K562 (cell line): ENCODE measurements around the gene UROS.

ENCODE experiments used
- CBX3 ChIP-seq, 2 experiments: IDR thresholded peaks; 1 replicate in 1 of 2; 2 replicates in 1 of 2; pipeline ENCODE4 v1.6.1; 2012; ENCODE audit warnings: inconsistent platforms in 2 of 2, low read length in 2 of 2, borderline replicate concordance in 1 of 2, control low read depth in 1 of 2
- ELF1 ChIP-seq: fragments of 200-800 bp; sonication (Bioruptor generic); IDR thresholded peaks from 2 replicates; pipeline ENCODE4 v1.6.1; 2016; ENCODE audit warnings: missing genetic modification characterization, missing compliant biosample characterization
- GTF3C2 ChIP-seq: IDR thresholded peaks from 3 replicates; pipeline ENCODE4 v1.6.1; 2011; ENCODE audit warnings: borderline replicate concordance, mild to moderate bottlenecking, moderate library complexity; ENCODE audit not compliant: insufficient read length; ENCODE audit errors: extremely low read depth
- NFRKB ChIP-seq: fragments of 450-650 bp; IDR thresholded peaks from 2 replicates; pipeline ENCODE4 v1.6.1; 2016; ENCODE audit warnings: low read depth
- NR1H2 ChIP-seq: sonication (generic); formaldehyde crosslinking; IDR thresholded peaks from 2 replicates; pipeline ENCODE4 v1.4.0; 2020; ENCODE audit warnings: mild to moderate bottlenecking, missing genetic modification reagents
- PRPF4 ChIP-seq: fragments of 200-400 bp; formaldehyde crosslinking; IDR thresholded peaks from one replicate; pipeline ENCODE4 v1.6.1; 2017; ENCODE audit warnings: low read length, low read depth, mild to moderate bottlenecking; ENCODE audit not compliant: insufficient read depth, poor library complexity, severe bottlenecking
- TAF1 ChIP-seq: IDR thresholded peaks from 2 replicates; pipeline ENCODE4 v1.6.1; 2011; ENCODE audit warnings: mild to moderate bottlenecking, low read length, moderate library complexity; ENCODE audit not compliant: insufficient read depth, control insufficient read depth, severe bottlenecking; ENCODE audit errors: extremely low read depth
- U2AF2 ChIP-seq: fragments of 200-400 bp; formaldehyde crosslinking; optimal IDR thresholded peaks from 2 replicates; pipeline ENCODE3; 2017; ENCODE audit warnings: low read depth, mild to moderate bottlenecking, low read length
- TF ChIP-seq, protein P1 (sequence below): fragments of 450-650 bp; IDR thresholded peaks from 2 replicates; pipeline ENCODE4 v1.6.1; 2016; ENCODE audit warnings: borderline replicate concordance
- TF ChIP-seq, protein P2 (sequence below), 3 experiments: IDR thresholded peaks in 2 of 3; conservative IDR thresholded peaks in 1 of 3; 2 replicates each; pipeline ENCODE4 v1.5.1; 2011 to 2012; ENCODE audit warnings: low read length in 3 of 3, mild to moderate bottlenecking in 3 of 3, control low read depth in 2 of 3, improper control_type of control experiment in 1 of 3, inconsistent platforms in 1 of 3, low read depth in 1 of 3, mixed read lengths in 1 of 3, moderate library complexity in 1 of 3; ENCODE audit not compliant: insufficient read depth in 2 of 3

GRCh38 chr10:125747417-125747816 is 75.6 kb downstream of the UROS start:
- TF ChIP-seq, protein P1, sequence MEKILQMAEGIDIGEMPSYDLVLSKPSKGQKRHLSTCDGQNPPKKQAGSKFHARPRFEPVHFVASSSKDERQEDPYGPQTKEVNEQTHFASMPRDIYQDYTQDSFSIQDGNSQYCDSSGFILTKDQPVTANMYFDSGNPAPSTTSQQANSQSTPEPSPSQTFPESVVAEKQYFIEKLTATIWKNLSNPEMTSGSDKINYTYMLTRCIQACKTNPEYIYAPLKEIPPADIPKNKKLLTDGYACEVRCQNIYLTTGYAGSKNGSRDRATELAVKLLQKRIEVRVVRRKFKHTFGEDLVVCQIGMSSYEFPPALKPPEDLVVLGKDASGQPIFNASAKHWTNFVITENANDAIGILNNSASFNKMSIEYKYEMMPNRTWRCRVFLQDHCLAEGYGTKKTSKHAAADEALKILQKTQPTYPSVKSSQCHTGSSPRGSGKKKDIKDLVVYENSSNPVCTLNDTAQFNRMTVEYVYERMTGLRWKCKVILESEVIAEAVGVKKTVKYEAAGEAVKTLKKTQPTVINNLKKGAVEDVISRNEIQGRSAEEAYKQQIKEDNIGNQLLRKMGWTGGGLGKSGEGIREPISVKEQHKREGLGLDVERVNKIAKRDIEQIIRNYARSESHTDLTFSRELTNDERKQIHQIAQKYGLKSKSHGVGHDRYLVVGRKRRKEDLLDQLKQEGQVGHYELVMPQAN = no peak
- TF ChIP-seq PRPF4 = no peak
- no peak for TF ChIP-seq U2AF2
- TF ChIP-seq ELF1 (tag) = no peak
- TF ChIP-seq, protein P2, sequence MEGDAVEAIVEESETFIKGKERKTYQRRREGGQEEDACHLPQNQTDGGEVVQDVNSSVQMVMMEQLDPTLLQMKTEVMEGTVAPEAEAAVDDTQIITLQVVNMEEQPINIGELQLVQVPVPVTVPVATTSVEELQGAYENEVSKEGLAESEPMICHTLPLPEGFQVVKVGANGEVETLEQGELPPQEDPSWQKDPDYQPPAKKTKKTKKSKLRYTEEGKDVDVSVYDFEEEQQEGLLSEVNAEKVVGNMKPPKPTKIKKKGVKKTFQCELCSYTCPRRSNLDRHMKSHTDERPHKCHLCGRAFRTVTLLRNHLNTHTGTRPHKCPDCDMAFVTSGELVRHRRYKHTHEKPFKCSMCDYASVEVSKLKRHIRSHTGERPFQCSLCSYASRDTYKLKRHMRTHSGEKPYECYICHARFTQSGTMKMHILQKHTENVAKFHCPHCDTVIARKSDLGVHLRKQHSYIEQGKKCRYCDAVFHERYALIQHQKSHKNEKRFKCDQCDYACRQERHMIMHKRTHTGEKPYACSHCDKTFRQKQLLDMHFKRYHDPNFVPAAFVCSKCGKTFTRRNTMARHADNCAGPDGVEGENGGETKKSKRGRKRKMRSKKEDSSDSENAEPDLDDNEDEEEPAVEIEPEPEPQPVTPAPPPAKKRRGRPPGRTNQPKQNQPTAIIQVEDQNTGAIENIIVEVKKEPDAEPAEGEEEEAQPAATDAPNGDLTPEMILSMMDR (IDR thresholded peaks at IDR 0.05 in 2 of 3, conservative IDR thresholded peaks at IDR 0.05 in 1 of 3; ENCODE audit: insufficient read depth in 2 of 3, low read depth in 1 of 3, low read length in 3 of 3) = no peak
- no peak for TF ChIP-seq CBX3 (IDR thresholded peaks at IDR 0.05; ENCODE audit: borderline replicate concordance in 1 of 2, low read length in 2 of 2)
- no peak for TF ChIP-seq GTF3C2
- no peak for TF ChIP-seq NFRKB
- TF ChIP-seq NR1H2 = no peak
- TF ChIP-seq TAF1 = no peak
